BJ (cell line): ENCODE results near the gene UAP1. TPM values are rescaled to one million over a fixed set of nuclear protein-coding genes. Genes with fewer than 3 reads are reported as not detected.
"Not testable (repeated sequence)": the region's sequence is repeated elsewhere in the genome, so short reads cannot be mapped to it uniquely, and the experiment has no call there.

Experiments used
- CTCF ChIA-PET: fragments of 350-600 bp; formaldehyde crosslinking; extraction: SDS; loops from one replicate; lab custom pipeline; 2021; ENCODE audit warnings: antibody characterized with exemption, inconsistent platforms; lab: Yijun Ruan, JAX
- POLR2A ChIA-PET: fragments of 300-600 bp; sonication (Branson Sonifier 250); formaldehyde crosslinking; extraction: SDS; loops from one replicate; lab custom pipeline; 2021; ENCODE audit warnings: antibody characterized with exemption; lab: Charles Lee
- DNase-seq: peaks from one replicate; pipeline ENCODE4 v3.0.0-alpha.2; 2011; ENCODE audit warnings: low read depth
- H3K27me3 ChIP-seq: 2 replicates; pipeline ENCODE4 v1.6.0; 2011; ENCODE audit warnings: low read length; ENCODE audit not compliant: control insufficient read depth, insufficient read depth
- H3K36me3 ChIP-seq: 2 replicates; pipeline ENCODE4 v1.5.1; 2011; ENCODE audit warnings: low read length; ENCODE audit not compliant: control insufficient read depth, insufficient read depth
- H3K4me3 ChIP-seq: 2 replicates; pipeline ENCODE4 v1.5.1; 2011; ENCODE audit warnings: low read depth, mild to moderate bottlenecking, control low read depth, low read length
- CTCF ChIP-seq: IDR thresholded peaks from 2 replicates; pipeline ENCODE4 v1.5.1; 2011; ENCODE audit warnings: low read depth, mild to moderate bottlenecking, control low read depth, inconsistent platforms, low read length, moderate library complexity; ENCODE audit not compliant: insufficient read depth
- polyA plus RNA-seq: library from polyadenylated mRNA; depleted of rRNA; stranded (reverse); fragments of >200 nt; gene quantifications from 2 replicates; pipeline ENCODE4 v1.2.3, GENCODE V29; 2011

UAP1 gene
- polyA plus RNA-seq, 1 experiment = 33.6 TPM

- Histone ChIP-seq H3K27me3 (no peaks in the 10 kb centered on the region), H3K36me3 (peaks cover 2% of the 10 kb centered on the region; the same call in 1 of the 2 replicates), H3K4me3 (no peak overlapping the region)
- CTCF ChIA-PET = no interaction called here
- TF ChIP-seq CTCF = no peak
- POLR2A ChIA-PET = no interaction called here
- DNase-seq = no peak
These were observed 10.2 kb downstream of the UAP1 start for GRCh38 chr1:162571696-162572095.

- Histone ChIP-seq H3K27me3 (no peaks in the 10 kb centered on the region), H3K4me3 (no peak overlapping the region), H3K36me3 (0 out of 2 replicates have a peak, but pooled peaks cover under 1% of the 10 kb centered on the region)
- POLR2A ChIA-PET = no interaction called here
- CTCF ChIA-PET = interaction anchor here (1.2 kb wide), 1 partner anchor 41 kb away, joined by 3 read pairs; no protein-coding TSS in a partner anchor
- TF ChIP-seq CTCF = no peak
- DNase-seq = no peak
These were observed 11.6 kb downstream of the UAP1 start for GRCh38 chr1:162573136-162573535.

GRCh38 chr1:162578071-162578700, 16.7 kb downstream of the UAP1 start:
- no peak for DNase-seq
- CTCF ChIA-PET = interaction anchor here (0.6 to 2.1 kb wide), 6 partner anchors 10 to 493 kb away, joined by 3 to 5 read pairs (median 4); no protein-coding TSS in a partner anchor
- no peaks in the 10 kb centered on the region for H3K27me3 ChIP-seq

GRCh38 chr1:162578936-162579335, 17.4 kb downstream of the UAP1 start:
- CTCF ChIA-PET = no interaction called here
- 0 out of 2 replicates have a peak, but pooled peaks cover 1% of the 10 kb centered on the region for H3K36me3 ChIP-seq
- no peak overlapping the region for H3K4me3 ChIP-seq
- TF ChIP-seq CTCF = no peak
- POLR2A ChIA-PET = no interaction called here
- no peak for DNase-seq
- no peaks in the 10 kb centered on the region for H3K27me3 ChIP-seq

More at GRCh38 chr1:162578071-162578700, 16.7 kb downstream of the UAP1 start:
- no peak for TF ChIP-seq CTCF
- Histone ChIP-seq H3K36me3 (0 out of 2 replicates have a peak, but pooled peaks cover 1% of the 10 kb centered on the region), H3K4me3 (no peak overlapping the region)
- POLR2A ChIA-PET = interaction anchor here (0.6 kb wide), 1 partner anchor 14 kb away, joined by 3 read pairs; no protein-coding TSS in a partner anchor

- 0 out of 2 replicates have a peak, but pooled peaks cover 1% of the 10 kb centered on the region for H3K36me3 ChIP-seq
- CTCF ChIA-PET = no interaction called here
These were observed 18.8 kb downstream of the UAP1 start for GRCh38 chr1:162580308-162580707.

GRCh38 chr1:162582901-162583300, 21.4 kb downstream of the UAP1 start:
- DNase-seq, H3K27me3 ChIP-seq, H3K36me3 ChIP-seq, H3K4me3 ChIP-seq, POLR2A ChIA-PET: not testable (repeated sequence)
- CTCF ChIA-PET = interaction anchor here (0.6 kb wide), 1 partner anchor 292 kb away, joined by 4 read pairs; no protein-coding TSS in a partner anchor

More at GRCh38 chr1:162580308-162580707, 18.8 kb downstream of the UAP1 start:
- POLR2A ChIA-PET = no interaction called here
- no peak for DNase-seq
- no peak for TF ChIP-seq CTCF
- Histone ChIP-seq H3K4me3 (no peak overlapping the region), H3K27me3 (no peaks in the 10 kb centered on the region)

GRCh38 chr1:162585101-162585500, 23.6 kb downstream of the UAP1 start:
- DNase-seq, H3K36me3 ChIP-seq, H3K27me3 ChIP-seq, H3K4me3 ChIP-seq, CTCF ChIA-PET: not testable (repeated sequence)
- POLR2A ChIA-PET = interaction anchor here (0.6 kb wide), 1 partner anchor 69 kb away, joined by 5 read pairs; no protein-coding TSS in a partner anchor
